ENCODE measurements around the gene PHACTR1. TPM values are rescaled to one million over a fixed set of nuclear protein-coding genes. Genes with fewer than 3 reads are reported as not detected.

Gene PHACTR1
- total and polyA plus RNA-seq, 12 donors: 6.3 to 150 (median 79.9) TPM

GRCh38 chr6:12848964-12849808 lies 132.6 kb downstream of the PHACTR1 start:
- no peaks in the 10 kb centered on the region for H3K36me3 ChIP-seq
- no peak for TF ChIP-seq CTCF (IDR thresholded peaks at IDR 0.05)

GRCh38 chr6:12849809-12850198 lies 133.2 kb downstream of the PHACTR1 start:
- intact Hi-C loops (cut with DNase I): no loop called here

More at GRCh38 chr6:12848964-12849808, 132.6 kb downstream of the PHACTR1 start:
- H3K27me3 ChIP-seq: peaks cover 0 to 31% (median 9%) of the 10 kb centered on the region in 7 donors
- no peak overlapping the region for H3K27ac ChIP-seq
- H3K4me3 ChIP-seq: no peak overlapping the region
- no peaks in the 10 kb centered on the region for H3K9me3 ChIP-seq
- ATAC-seq (no peak), DNase-seq (no peak)
- WGBS, 2 donors: 77 to 80% methylated on average over 13 of the region's 13 CpGs
- intact Hi-C loops (cut with DNase I): no loop called here
- no peaks in the 10 kb centered on the region for H3K4me1 ChIP-seq

GRCh38 chr6:12851123-12851695 lies 134.6 kb downstream of the PHACTR1 start:
- Histone ChIP-seq H3K9me3 (no peaks in the 10 kb centered on the region), H3K4me3 (no peak overlapping the region), H3K4me1 (no peaks in the 10 kb centered on the region), H3K27me3 (peaks cover 0 to 23% (median 9%) of the 10 kb centered on the region in 7 donors), H3K36me3 (no peaks in the 10 kb centered on the region), H3K27ac (no peak overlapping the region)
- WGBS, 2 donors: 73 to 84% methylated on average over 6 of the region's 6 CpGs
- DNase-seq: no peak
- no peak for ATAC-seq
- TF ChIP-seq CTCF (IDR thresholded peaks at IDR 0.05): no peak
- intact Hi-C loops (cut with DNase I): no loop called here

More at GRCh38 chr6:12849809-12850198, 133.2 kb downstream of the PHACTR1 start:
- H3K27me3 ChIP-seq: peaks cover 0 to 31% (median 9%) of the 10 kb centered on the region in 7 donors
- ATAC-seq (no peak), DNase-seq (no peak)
- no peak for TF ChIP-seq CTCF (IDR thresholded peaks at IDR 0.05)
- H3K4me1 ChIP-seq: no peaks in the 10 kb centered on the region
- H3K4me3 ChIP-seq: no peak overlapping the region
- no peak overlapping the region for H3K27ac ChIP-seq
- no peaks in the 10 kb centered on the region for H3K36me3 ChIP-seq
- 71 to 89% methylated on average over 1 of the region's 1 CpG for WGBS, 2 donors
- no peaks in the 10 kb centered on the region for H3K9me3 ChIP-seq

- ATAC-seq (no peak), DNase-seq (no peak)
- Histone ChIP-seq H3K27me3 (peaks cover 0 to 11% (median 0%) of the 10 kb centered on the region in 7 donors), H3K36me3 (no peaks in the 10 kb centered on the region), H3K4me3 (no peak overlapping the region), H3K27ac (no peak overlapping the region), H3K9me3 (no peaks in the 10 kb centered on the region), H3K4me1 (no peaks in the 10 kb centered on the region)
- intact Hi-C loops (cut with DNase I): no loop called here
- TF ChIP-seq CTCF (IDR thresholded peaks at IDR 0.05): no peak
- 63 to 69% methylated on average over 2 of the region's 2 CpGs for WGBS, 2 donors
Measured at GRCh38 chr6:12861603-12862002, 145.0 kb downstream of the PHACTR1 start.
